GM23338 (cell line): ENCODE results near the gene GNAT2.

Experiments used
- CREB1 ChIP-seq: fragments of 250-450 bp; sonication (Bioruptor Pico); IDR thresholded peaks from 2 replicates; pipeline ENCODE4 v1.5.0; 2020; ENCODE audit warnings: low read depth, mild to moderate bottlenecking, moderate library complexity
- EZH2 ChIP-seq: fragments of 200-600 bp; sonication (generic); IDR thresholded peaks from one replicate; pipeline ENCODE4 v1.8.0; 2017; ENCODE audit warnings: antibody characterized with exemption, mild to moderate bottlenecking, low read depth; ENCODE audit not compliant: unreplicated experiment
- EZH2phosphoT487 ChIP-seq: fragments of 200-600 bp; sonication (generic); IDR thresholded peaks from one replicate; pipeline ENCODE4 v1.8.1; 2018; ENCODE audit warnings: antibody characterized with exemption; ENCODE audit not compliant: unreplicated experiment
- JUNB ChIP-seq: IDR thresholded peaks from one replicate; pipeline ENCODE4 v1.6.1; 2016; ENCODE audit warnings: antibody characterized with exemption; ENCODE audit not compliant: unreplicated experiment
- NANOG ChIP-seq: IDR thresholded peaks from 2 replicates; pipeline ENCODE4 v1.6.1; 2016; ENCODE audit warnings: antibody characterized with exemption, borderline replicate concordance
- POLR2AphosphoS5 ChIP-seq: IDR thresholded peaks from 2 replicates; pipeline ENCODE4 v1.6.1; 2016; ENCODE audit warnings: antibody characterized with exemption, low read depth
- STAT1 ChIP-seq: IDR thresholded peaks from one replicate; pipeline ENCODE4 v1.6.1; 2016; ENCODE audit warnings: antibody characterized with exemption; ENCODE audit not compliant: unreplicated experiment
- ZNF114 ChIP-seq: fragments of 250-450 bp; sonication (Bioruptor Pico); IDR thresholded peaks from 2 replicates; pipeline ENCODE4 v1.5.0; 2020; ENCODE audit warnings: mild to moderate bottlenecking, moderate library complexity
- ZNF331 ChIP-seq: fragments of 250-450 bp; sonication (Bioruptor Pico); IDR thresholded peaks from 2 replicates; pipeline ENCODE4 v1.5.0; 2020; ENCODE audit warnings: low read depth, mild to moderate bottlenecking, moderate library complexity
- TF ChIP-seq, protein P1 (sequence below), 2 experiments: fragments of 200-600 bp in 1 of 2; sonication (generic) in 1 of 2; conservative IDR thresholded peaks; 2 replicates each; pipeline versions ENCODE4 v1.5.1 to v1.6.1; 2016 to 2017; ENCODE audit warnings: antibody characterized with exemption in 2 of 2, low read depth in 2 of 2, mild to moderate bottlenecking in 2 of 2, moderate library complexity in 1 of 2
- TF ChIP-seq, protein P2 (sequence below): IDR thresholded peaks from one replicate; pipeline ENCODE4 v1.6.1; 2018; ENCODE audit warnings: antibody characterized with exemption; ENCODE audit not compliant: unreplicated experiment
- TF ChIP-seq, protein P3 (sequence below): fragments of 250-450 bp; sonication (Bioruptor Pico); IDR thresholded peaks from 2 replicates; pipeline ENCODE4 v1.5.0; 2020; ENCODE audit warnings: mild to moderate bottlenecking, moderate library complexity
- TF ChIP-seq, protein P4 (sequence below): IDR thresholded peaks from 2 replicates; pipeline ENCODE4 v1.6.1; 2016; ENCODE audit warnings: antibody characterized with exemption

DNA sequence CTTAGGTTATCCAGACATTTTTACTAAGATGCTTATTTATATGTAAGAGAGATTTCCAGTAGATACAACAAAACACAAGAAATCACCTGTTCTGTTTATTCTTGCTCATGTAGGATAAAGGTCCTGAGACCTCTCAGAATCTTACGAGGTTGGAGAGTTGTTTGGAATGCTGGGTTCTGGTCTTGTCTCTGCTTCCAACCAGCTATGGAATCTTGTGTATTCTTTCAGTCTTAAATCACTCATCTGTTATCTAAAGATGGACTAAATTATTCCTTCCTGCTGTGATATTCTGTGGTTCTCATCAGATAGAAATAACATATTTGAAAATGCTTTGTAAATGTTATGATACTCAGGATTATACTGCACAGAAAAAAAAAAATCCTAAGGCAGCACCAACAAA lies 21.3 kb downstream of the GNAT2 start:
- TF ChIP-seq EZH2 (no peak), POLR2AphosphoS5 (no peak), STAT1 (no peak), CREB1 (CRISPR knock-in tag) (no peak), EZH2phosphoT487 (no peak), ZNF114 (CRISPR knock-in tag) (no peak), JUNB (no peak), ZNF331 (CRISPR knock-in tag) (no peak), NANOG (no peak)
- TF ChIP-seq, protein P1, sequence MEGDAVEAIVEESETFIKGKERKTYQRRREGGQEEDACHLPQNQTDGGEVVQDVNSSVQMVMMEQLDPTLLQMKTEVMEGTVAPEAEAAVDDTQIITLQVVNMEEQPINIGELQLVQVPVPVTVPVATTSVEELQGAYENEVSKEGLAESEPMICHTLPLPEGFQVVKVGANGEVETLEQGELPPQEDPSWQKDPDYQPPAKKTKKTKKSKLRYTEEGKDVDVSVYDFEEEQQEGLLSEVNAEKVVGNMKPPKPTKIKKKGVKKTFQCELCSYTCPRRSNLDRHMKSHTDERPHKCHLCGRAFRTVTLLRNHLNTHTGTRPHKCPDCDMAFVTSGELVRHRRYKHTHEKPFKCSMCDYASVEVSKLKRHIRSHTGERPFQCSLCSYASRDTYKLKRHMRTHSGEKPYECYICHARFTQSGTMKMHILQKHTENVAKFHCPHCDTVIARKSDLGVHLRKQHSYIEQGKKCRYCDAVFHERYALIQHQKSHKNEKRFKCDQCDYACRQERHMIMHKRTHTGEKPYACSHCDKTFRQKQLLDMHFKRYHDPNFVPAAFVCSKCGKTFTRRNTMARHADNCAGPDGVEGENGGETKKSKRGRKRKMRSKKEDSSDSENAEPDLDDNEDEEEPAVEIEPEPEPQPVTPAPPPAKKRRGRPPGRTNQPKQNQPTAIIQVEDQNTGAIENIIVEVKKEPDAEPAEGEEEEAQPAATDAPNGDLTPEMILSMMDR (conservative IDR thresholded peaks at IDR 0.05; ENCODE audit: low read depth in 2 of 2), result no peak
- TF ChIP-seq, protein P2, sequence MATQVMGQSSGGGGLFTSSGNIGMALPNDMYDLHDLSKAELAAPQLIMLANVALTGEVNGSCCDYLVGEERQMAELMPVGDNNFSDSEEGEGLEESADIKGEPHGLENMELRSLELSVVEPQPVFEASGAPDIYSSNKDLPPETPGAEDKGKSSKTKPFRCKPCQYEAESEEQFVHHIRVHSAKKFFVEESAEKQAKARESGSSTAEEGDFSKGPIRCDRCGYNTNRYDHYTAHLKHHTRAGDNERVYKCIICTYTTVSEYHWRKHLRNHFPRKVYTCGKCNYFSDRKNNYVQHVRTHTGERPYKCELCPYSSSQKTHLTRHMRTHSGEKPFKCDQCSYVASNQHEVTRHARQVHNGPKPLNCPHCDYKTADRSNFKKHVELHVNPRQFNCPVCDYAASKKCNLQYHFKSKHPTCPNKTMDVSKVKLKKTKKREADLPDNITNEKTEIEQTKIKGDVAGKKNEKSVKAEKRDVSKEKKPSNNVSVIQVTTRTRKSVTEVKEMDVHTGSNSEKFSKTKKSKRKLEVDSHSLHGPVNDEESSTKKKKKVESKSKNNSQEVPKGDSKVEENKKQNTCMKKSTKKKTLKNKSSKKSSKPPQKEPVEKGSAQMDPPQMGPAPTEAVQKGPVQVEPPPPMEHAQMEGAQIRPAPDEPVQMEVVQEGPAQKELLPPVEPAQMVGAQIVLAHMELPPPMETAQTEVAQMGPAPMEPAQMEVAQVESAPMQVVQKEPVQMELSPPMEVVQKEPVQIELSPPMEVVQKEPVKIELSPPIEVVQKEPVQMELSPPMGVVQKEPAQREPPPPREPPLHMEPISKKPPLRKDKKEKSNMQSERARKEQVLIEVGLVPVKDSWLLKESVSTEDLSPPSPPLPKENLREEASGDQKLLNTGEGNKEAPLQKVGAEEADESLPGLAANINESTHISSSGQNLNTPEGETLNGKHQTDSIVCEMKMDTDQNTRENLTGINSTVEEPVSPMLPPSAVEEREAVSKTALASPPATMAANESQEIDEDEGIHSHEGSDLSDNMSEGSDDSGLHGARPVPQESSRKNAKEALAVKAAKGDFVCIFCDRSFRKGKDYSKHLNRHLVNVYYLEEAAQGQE, result no peak
- TF ChIP-seq, protein P3, sequence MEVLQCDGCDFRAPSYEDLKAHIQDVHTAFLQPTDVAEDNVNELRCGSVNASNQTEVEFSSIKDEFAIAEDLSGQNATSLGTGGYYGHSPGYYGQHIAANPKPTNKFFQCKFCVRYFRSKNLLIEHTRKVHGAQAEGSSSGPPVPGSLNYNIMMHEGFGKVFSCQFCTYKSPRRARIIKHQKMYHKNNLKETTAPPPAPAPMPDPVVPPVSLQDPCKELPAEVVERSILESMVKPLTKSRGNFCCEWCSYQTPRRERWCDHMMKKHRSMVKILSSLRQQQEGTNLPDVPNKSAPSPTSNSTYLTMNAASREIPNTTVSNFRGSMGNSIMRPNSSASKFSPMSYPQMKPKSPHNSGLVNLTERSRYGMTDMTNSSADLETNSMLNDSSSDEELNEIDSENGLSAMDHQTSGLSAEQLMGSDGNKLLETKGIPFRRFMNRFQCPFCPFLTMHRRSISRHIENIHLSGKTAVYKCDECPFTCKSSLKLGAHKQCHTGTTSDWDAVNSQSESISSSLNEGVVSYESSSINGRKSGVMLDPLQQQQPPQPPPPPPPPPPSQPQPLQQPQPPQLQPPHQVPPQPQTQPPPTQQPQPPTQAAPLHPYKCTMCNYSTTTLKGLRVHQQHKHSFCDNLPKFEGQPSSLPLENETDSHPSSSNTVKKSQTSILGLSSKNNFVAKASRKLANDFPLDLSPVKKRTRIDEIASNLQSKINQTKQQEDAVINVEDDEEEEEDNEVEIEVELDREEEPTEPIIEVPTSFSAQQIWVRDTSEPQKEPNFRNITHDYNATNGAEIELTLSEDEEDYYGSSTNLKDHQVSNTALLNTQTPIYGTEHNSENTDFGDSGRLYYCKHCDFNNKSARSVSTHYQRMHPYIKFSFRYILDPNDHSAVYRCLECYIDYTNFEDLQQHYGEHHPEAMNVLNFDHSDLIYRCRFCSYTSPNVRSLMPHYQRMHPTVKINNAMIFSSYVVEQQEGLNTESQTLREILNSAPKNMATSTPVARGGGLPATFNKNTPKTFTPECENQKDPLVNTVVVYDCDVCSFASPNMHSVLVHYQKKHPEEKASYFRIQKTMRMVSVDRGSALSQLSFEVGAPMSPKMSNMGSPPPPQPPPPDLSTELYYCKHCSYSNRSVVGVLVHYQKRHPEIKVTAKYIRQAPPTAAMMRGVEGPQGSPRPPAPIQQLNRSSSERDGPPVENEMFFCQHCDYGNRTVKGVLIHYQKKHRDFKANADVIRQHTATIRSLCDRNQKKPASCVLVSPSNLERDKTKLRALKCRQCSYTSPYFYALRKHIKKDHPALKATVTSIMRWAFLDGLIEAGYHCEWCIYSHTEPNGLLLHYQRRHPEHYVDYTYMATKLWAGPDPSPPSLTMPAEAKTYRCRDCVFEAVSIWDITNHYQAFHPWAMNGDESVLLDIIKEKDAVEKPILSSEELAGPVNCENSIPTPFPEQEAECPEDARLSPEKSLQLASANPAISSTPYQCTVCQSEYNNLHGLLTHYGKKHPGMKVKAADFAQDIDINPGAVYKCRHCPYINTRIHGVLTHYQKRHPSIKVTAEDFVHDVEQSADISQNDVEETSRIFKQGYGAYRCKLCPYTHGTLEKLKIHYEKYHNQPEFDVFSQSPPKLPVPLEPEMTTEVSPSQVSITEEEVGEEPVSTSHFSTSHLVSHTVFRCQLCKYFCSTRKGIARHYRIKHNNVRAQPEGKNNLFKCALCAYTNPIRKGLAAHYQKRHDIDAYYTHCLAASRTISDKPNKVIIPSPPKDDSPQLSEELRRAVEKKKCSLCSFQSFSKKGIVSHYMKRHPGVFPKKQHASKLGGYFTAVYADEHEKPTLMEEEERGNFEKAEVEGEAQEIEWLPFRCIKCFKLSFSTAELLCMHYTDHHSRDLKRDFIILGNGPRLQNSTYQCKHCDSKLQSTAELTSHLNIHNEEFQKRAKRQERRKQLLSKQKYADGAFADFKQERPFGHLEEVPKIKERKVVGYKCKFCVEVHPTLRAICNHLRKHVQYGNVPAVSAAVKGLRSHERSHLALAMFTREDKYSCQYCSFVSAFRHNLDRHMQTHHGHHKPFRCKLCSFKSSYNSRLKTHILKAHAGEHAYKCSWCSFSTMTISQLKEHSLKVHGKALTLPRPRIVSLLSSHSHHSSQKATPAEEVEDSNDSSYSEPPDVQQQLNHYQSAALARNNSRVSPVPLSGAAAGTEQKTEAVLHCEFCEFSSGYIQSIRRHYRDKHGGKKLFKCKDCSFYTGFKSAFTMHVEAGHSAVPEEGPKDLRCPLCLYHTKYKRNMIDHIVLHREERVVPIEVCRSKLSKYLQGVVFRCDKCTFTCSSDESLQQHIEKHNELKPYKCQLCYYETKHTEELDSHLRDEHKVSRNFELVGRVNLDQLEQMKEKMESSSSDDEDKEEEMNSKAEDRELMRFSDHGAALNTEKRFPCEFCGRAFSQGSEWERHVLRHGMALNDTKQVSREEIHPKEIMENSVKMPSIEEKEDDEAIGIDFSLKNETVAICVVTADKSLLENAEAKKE (CRISPR knock-in tag), result no peak
- TF ChIP-seq, protein P4, sequence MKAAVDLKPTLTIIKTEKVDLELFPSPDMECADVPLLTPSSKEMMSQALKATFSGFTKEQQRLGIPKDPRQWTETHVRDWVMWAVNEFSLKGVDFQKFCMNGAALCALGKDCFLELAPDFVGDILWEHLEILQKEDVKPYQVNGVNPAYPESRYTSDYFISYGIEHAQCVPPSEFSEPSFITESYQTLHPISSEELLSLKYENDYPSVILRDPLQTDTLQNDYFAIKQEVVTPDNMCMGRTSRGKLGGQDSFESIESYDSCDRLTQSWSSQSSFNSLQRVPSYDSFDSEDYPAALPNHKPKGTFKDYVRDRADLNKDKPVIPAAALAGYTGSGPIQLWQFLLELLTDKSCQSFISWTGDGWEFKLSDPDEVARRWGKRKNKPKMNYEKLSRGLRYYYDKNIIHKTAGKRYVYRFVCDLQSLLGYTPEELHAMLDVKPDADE, result no peak
